ENCODE results near the gene GAK.

Gene GAK

DNA sequence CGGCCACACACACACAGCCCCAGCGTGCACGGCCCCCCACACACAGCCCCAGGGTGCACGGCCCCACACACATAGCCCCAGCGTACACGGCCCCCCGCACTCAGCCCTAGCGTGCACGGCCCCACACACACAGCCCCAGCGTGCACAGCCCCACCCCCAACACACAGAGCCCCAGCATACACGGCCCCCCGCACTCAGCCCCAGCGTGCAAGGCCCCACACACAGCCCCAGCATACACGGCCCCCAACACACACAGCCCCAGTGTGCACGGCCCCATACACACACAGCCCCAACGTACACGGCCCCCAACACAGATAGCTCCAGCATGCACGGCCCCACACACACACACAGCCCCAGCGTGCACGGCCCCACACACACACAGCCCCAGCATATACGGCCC is 17.6 kb downstream of the GAK start:
- no peak overlapping the region for H3K4me3 ChIP-seq (ENCODE audit: low read length)
- no peak for TF ChIP-seq ZNF274 (IDR thresholded peaks at IDR 0.05; ENCODE audit: low read depth, low read length)

GRCh38 chr4:913280-913618 is 18.9 kb downstream of the GAK start:
- H3K4me3 ChIP-seq (ENCODE audit: low read length), result no peak overlapping the region
- no peak for TF ChIP-seq ZNF274 (IDR thresholded peaks at IDR 0.05; ENCODE audit: low read depth, low read length)

GRCh38 chr4:912548-913279 is 19.4 kb downstream of the GAK start:
- no peak overlapping the region for H3K4me3 ChIP-seq (ENCODE audit: low read length)
- TF ChIP-seq ZNF274 (IDR thresholded peaks at IDR 0.05; ENCODE audit: low read depth, low read length), result no peak

- H3K4me3 ChIP-seq (ENCODE audit: low read length), result no peak overlapping the region
- no peak for TF ChIP-seq ZNF274 (IDR thresholded peaks at IDR 0.05; ENCODE audit: low read depth, low read length)
Measured at GRCh38 chr4:911871-912490, 20.1 kb downstream of the GAK start.

- no peak overlapping the region for H3K4me3 ChIP-seq (ENCODE audit: low read length)
- no peak for TF ChIP-seq ZNF274 (IDR thresholded peaks at IDR 0.05; ENCODE audit: low read depth, low read length)
Measured at GRCh38 chr4:911221-911751, 20.8 kb downstream of the GAK start.

- no peak overlapping the region for H3K4me3 ChIP-seq (ENCODE audit: low read length)
- no peak for TF ChIP-seq ZNF274 (IDR thresholded peaks at IDR 0.05; ENCODE audit: low read depth, low read length)
Measured at GRCh38 chr4:910366-911091, 21.6 kb downstream of the GAK start.

DNA sequence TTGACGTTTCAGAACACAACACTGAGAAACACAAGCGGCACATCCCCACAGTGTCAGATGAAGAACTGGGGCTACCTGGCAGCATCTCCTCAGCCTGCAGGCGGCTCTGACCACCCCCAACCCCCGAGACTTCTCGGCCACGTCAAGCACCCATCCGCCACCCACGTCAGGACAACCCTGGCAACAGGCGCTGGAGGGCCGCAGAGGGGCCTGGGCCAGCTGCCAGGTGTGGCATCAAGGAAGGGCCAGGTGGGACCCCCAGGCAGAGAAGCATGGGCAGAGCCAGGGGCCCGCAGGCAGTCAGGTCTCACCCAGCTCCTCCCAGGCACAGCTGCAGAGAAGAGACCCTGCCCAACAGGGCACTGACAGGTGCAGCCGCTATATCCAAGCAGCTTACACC is 22.3 kb downstream of the GAK start:
- no peak overlapping the region for H3K4me3 ChIP-seq (ENCODE audit: low read length)
- no peak for TF ChIP-seq ZNF274 (IDR thresholded peaks at IDR 0.05; ENCODE audit: low read depth, low read length)

- no peak overlapping the region for H3K4me3 ChIP-seq (ENCODE audit: low read length)
- TF ChIP-seq ZNF274 (IDR thresholded peaks at IDR 0.05; ENCODE audit: low read depth, low read length), result no peak
Measured at GRCh38 chr4:909131-909571, 23.0 kb downstream of the GAK start.

DNA sequence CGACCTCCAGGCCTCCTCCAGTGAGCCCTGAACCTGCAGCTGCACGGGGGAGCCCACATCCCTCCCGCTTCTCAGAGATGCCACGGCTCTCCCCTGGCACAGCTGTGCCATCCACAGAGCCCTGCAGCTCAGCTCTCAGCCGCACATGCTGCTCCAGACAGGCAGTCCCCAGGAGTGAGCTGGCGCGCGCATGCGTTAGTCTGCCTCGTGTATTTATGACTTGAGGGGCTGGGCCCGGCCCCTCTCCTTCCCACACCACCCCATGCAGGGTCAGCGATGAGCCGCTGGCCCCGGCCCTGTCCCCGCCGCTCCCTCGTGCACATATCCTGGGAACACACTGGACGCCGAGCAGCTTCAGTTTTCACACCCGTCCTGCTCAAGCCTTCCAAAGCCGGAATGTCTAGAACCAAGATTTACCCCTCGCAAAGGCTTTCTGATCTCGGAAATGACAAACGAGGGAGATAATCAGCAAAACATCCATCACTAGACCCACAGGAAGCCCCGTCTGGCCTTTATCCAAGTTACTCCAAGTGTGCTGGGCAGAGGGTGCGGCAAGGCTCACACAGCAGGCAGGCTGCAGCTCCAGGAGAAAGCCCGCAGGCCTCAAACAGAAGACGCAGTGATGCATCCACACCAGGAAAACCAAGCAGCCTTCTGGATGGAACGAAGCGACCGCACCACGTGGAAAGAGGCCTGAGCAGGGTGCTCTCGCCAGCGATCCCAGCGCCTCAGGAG is 24.3 kb downstream of the GAK start:
- H3K4me3 ChIP-seq (ENCODE audit: low read length), result no peak overlapping the region
- TF ChIP-seq ZNF274 (IDR thresholded peaks at IDR 0.05; ENCODE audit: low read depth, low read length), result no peak

- no peak for TF ChIP-seq ZNF274 (IDR thresholded peaks at IDR 0.05; ENCODE audit: low read depth, low read length)
- H3K4me3 ChIP-seq (ENCODE audit: low read length), result no peak overlapping the region
Measured at GRCh38 chr4:907103-907400, 25.1 kb downstream of the GAK start.

- no peak for TF ChIP-seq ZNF274 (IDR thresholded peaks at IDR 0.05; ENCODE audit: low read depth, low read length)
- H3K4me3 ChIP-seq (ENCODE audit: low read length), result no peak overlapping the region
Measured at GRCh38 chr4:906339-907102, 25.6 kb downstream of the GAK start.

- H3K4me3 ChIP-seq (ENCODE audit: low read length), result no peak overlapping the region
Measured at GRCh38 chr4:905485-906338, 26.4 kb downstream of the GAK start.

More at GRCh38 chr4:905485-906338, 26.4 kb downstream of the GAK start:
- TF ChIP-seq ZNF274 (IDR thresholded peaks at IDR 0.05; ENCODE audit: low read depth, low read length), result no peak
